ENCODE data around the gene SNAI3. TPM values are rescaled to one million over a fixed set of nuclear protein-coding genes. Genes with fewer than 3 reads are reported as not detected.

SNAI3 gene
- total and polyA plus RNA-seq, 2 of the 8 experiments (the other 6 are each of a cell fraction or from before 2014, with no cell fraction given), result 8.5 to 13.3 TPM

GRCh38 chr16:88697831-88698615 lies 11.7 kb upstream of the SNAI3 start:
- Histone ChIP-seq H2BK20ac (ENCODE audit: low read length) (no peak overlapping the region), H3K4me2 (ENCODE audit: insufficient read depth in 1 of 2, low read depth in 2 of 2, low read length in 2 of 2) (no peak overlapping the region), H3K23ac (ENCODE audit: insufficient read length) (no peak overlapping the region), H2BK12ac (ENCODE audit: low read depth, low read length) (no peak overlapping the region), H3K79me1 (ENCODE audit: low read depth, low read length) (peaks cover 5% of the 10 kb centered on the region; the same call in 1 of the 2 replicates), H3K18ac (ENCODE audit: extremely low read depth, low read length) (no peak overlapping the region), H3K4me1 (replicated peaks in 1 of 4; ENCODE audit: control insufficient read depth in 3 of 4, insufficient read depth in 4 of 4, low read length in 3 of 4) (no peaks in the 10 kb centered on the region), H4K91ac (replicated peaks; ENCODE audit: insufficient read length, low read length) (no peak overlapping the region), H3K36me3 (ENCODE audit: control insufficient read depth in 2 of 4, insufficient read depth in 4 of 4, low read length in 3 of 4) (peaks cover 0 to 15% (median 4%) of the 10 kb centered on the region in 4 experiments; a peak in 4 of 8 replicates), H2BK120ac (replicated peaks; ENCODE audit: low read depth, low read length) (no peak overlapping the region), H2BK5ac (ENCODE audit: low read depth, low read length) (no peak overlapping the region), H2BK15ac (ENCODE audit: low read length) (no peak overlapping the region), H3K56ac (replicated peaks; ENCODE audit: insufficient read length, low read depth, low read length) (no peak overlapping the region), H2AFZ (ENCODE audit: low read length) (no peak overlapping the region), H2AK5ac (ENCODE audit: low read depth, low read length) (no peak overlapping the region), H3K9me3 (ENCODE audit: insufficient read depth in 2 of 2, low read depth in 1 of 2, low read length in 1 of 2) (no peaks in the 10 kb centered on the region), H3K27ac (ENCODE audit: low read depth, low read length) (no peak overlapping the region), H4K5ac (ENCODE audit: insufficient read length, low read depth, low read length) (no peak overlapping the region), H3K4ac (replicated peaks; ENCODE audit: insufficient read length, low read depth, low read length) (no peak overlapping the region), H4K20me1 (replicated peaks in 1 of 2; ENCODE audit: control insufficient read depth in 1 of 2, insufficient read depth in 2 of 2, low read length in 2 of 2) (peaks cover 2 to 3% of the 10 kb centered on the region in 2 experiments), H3K79me2 (ENCODE audit: control insufficient read depth in 1 of 2, insufficient read depth in 2 of 2, low read length in 2 of 2) (no peaks in the 10 kb centered on the region; a peak in 1 of 4 replicates), H4K8ac (ENCODE audit: extremely low read depth, insufficient read depth, low read length) (peak overlapping the region; percentile 51; the same call in 1 of the 2 replicates), H3K4me3 (ENCODE audit: extremely low read depth in 1 of 4, insufficient read depth in 2 of 4, low read depth in 3 of 4, low read length in 4 of 4) (no peak overlapping the region), H3K9ac (replicated peaks in 1 of 4; ENCODE audit: extremely low read depth in 1 of 4, low read depth in 3 of 4, low read length in 3 of 4) (no peak overlapping the region), H3K23me2 (ENCODE audit: low read depth, low read length) (no peaks in the 10 kb centered on the region), H3K27me3 (replicated peaks in 1 of 4; ENCODE audit: control insufficient read depth in 3 of 4, extremely low read depth in 1 of 4, insufficient read depth in 3 of 4, low read length in 3 of 4) (no peaks in the 10 kb centered on the region), H3K14ac (ENCODE audit: insufficient read length) (no peak overlapping the region)
- CTCF ChIA-PET (ENCODE audit: partially characterized antibody), result interaction anchor here (0.7 to 6.5 kb wide), 12 partner anchors 8 to 153 kb away, joined by 3 to 37 read pairs (median 4); no protein-coding TSS in a partner anchor
- DNase-seq (ENCODE audit: low read depth in 1 of 2, low spot score in 2 of 2) (no peak), FAIRE-seq (no peak)
- 92% methylated on average over 30 of the region's 37 CpGs; no CpG with 5 or more reads in 1 of the 2 experiments for WGBS, 2 experiments (ENCODE audit: extremely low coverage in 1 of 2, insufficient coverage in 1 of 2, insufficient read length in 1 of 2, insufficient replicate concordance in 2 of 2, low coverage in 1 of 2, low lambda C conversion rate in 2 of 2, missing lambda C conversion rate in 1 of 2)
- POLR2A ChIA-PET (ENCODE audit: partially characterized antibody), result interaction anchor here (1.0 to 1.6 kb wide), 3 partner anchors 9 to 25 kb away, joined by 3 to 6 read pairs (median 3); partner anchors contain the start of gene CTU2
- TF ChIP-seq RXRA (IDR thresholded peaks at IDR 0.05; ENCODE audit: insufficient read depth, low read depth, low read length) (no peak), RAD21 (IDR thresholded peaks at IDR 0.05 in 1 of 2, conservative IDR thresholded peaks at IDR 0.05 in 1 of 2; ENCODE audit: low read depth in 2 of 2, low read length in 2 of 2) (peak; percentile 67 to 69), TCF12 (IDR thresholded peaks at IDR 0.05; ENCODE audit: low read depth, low read length) (no peak), SAP30 (IDR thresholded peaks at IDR 0.05; ENCODE audit: insufficient read depth, insufficient replicate concordance, low read length) (no peak), BCL11A (IDR thresholded peaks at IDR 0.05; ENCODE audit: low read depth in 2 of 2, low read length in 2 of 2) (no peak), GABPA (IDR thresholded peaks at IDR 0.05; ENCODE audit: borderline replicate concordance, insufficient read depth, low read length) (peak; percentile 71; the same call in 1 of the 2 replicates), RFX5 (IDR thresholded peaks at IDR 0.05; ENCODE audit: borderline replicate concordance, low read depth, low read length) (no peak), CHD1 (IDR thresholded peaks at IDR 0.05; ENCODE audit: low read depth, low read length) (no peak)

All from H1 (cell line).